ENCODE results near the gene NIPBL. TPM values are rescaled to one million over a fixed set of nuclear protein-coding genes. Genes with fewer than 3 reads are reported as not detected.
"Not testable (repeated sequence)": the region's sequence is repeated elsewhere in the genome, so short reads cannot be mapped to it uniquely, and the experiment has no call there.

The NIPBL gene
- total RNA-seq, 1 donor from 2014 or later, result 63.0 TPM

DNA sequence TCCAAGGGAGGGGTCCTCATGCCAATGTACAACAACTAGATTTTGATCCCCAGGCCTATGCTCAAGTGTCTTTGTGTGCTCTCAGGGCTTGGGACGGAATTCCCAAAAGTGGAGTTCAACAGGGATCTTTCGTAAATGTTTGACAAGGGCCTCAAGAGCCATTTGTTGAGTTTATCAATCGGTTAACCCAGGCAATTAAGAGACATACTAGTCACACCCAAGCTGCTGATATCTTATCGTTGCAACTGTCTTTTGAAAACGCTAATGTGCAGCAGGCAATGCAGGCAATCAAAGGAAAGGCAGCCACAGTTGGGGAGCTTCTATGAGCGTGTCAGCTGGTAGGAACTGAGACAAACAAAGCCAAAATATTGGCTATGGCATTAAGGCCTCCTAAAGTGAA lies 211.4 kb downstream of the NIPBL start:
- Histone ChIP-seq H3K27me3 (no peaks in the 10 kb centered on the region), H3K27ac (no peak overlapping the region), H3K9me3 (no peaks in the 10 kb centered on the region), H3K36me3 (peaks cover 7% of the 10 kb centered on the region), H3K4me3 (no peak overlapping the region), H3K4me1 (no peaks in the 10 kb centered on the region)
- ATAC-seq, result no peak
- TF ChIP-seq, protein P1, sequence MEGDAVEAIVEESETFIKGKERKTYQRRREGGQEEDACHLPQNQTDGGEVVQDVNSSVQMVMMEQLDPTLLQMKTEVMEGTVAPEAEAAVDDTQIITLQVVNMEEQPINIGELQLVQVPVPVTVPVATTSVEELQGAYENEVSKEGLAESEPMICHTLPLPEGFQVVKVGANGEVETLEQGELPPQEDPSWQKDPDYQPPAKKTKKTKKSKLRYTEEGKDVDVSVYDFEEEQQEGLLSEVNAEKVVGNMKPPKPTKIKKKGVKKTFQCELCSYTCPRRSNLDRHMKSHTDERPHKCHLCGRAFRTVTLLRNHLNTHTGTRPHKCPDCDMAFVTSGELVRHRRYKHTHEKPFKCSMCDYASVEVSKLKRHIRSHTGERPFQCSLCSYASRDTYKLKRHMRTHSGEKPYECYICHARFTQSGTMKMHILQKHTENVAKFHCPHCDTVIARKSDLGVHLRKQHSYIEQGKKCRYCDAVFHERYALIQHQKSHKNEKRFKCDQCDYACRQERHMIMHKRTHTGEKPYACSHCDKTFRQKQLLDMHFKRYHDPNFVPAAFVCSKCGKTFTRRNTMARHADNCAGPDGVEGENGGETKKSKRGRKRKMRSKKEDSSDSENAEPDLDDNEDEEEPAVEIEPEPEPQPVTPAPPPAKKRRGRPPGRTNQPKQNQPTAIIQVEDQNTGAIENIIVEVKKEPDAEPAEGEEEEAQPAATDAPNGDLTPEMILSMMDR (IDR thresholded peaks at IDR 0.05), result no peak
- DNase-seq, result no peak
- intact Hi-C loops (cut with DNase I), result no loop called here

DNA sequence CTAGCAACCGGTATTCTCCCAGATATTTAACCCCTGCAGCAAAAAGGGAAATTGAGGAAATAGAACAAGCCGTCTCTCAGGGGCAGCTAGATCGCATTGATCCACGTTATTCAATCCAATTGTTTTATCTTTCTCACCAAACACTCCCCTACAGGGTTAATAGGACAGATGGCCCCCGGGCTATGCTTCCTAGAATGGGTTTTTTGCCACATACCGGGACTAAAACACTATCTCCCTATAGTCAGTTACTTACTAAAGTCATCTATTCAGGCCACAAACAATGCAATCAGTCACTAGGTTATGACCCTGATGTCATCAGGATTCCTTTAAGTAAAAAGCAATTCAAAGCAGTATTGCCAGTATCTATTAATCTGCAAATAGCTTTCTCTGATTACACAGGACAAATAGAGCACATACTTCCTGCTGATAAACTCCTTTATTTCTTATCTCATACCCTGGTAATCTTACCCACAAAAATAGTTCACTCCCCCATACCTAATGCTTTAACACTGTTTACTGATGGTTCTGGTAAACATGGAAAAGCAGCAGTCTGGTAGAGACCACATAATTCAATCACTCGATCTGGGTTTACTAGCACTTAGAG lies 213.7 kb downstream of the NIPBL start:
- DNase-seq (no peak), ATAC-seq (no peak)
- TF ChIP-seq, protein P1 (IDR thresholded peaks at IDR 0.05), result no peak
- Histone ChIP-seq H3K4me3 (no peak overlapping the region), H3K27ac (no peak overlapping the region), H3K27me3 (no peaks in the 10 kb centered on the region), H3K9me3 (no peaks in the 10 kb centered on the region), H3K36me3 (peaks cover 1% of the 10 kb centered on the region), H3K4me1 (no peaks in the 10 kb centered on the region)
- intact Hi-C loops (cut with DNase I), result no loop called here

DNA sequence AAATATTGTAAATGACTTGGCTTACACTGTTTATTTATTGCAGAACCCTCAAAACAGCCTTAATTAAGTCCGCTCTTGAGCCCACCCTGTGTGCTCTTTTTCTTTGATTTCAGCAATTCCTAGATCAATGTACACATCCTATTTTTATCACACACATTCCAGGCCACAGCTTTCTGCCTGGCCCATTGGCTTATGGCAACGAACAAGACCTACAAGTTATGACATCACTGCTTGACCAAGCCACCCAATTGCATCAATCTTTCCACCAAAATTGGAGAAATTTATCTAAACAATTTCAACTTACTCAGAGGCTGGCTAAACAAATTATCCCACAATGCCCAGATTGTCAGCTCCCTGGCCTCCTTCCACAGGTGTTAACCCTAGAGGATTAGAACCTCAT lies 214.2 kb downstream of the NIPBL start:
- no peak for ATAC-seq
- intact Hi-C loops (cut with DNase I), result no loop called here
- TF ChIP-seq, protein P1 (IDR thresholded peaks at IDR 0.05), result no peak

DNA sequence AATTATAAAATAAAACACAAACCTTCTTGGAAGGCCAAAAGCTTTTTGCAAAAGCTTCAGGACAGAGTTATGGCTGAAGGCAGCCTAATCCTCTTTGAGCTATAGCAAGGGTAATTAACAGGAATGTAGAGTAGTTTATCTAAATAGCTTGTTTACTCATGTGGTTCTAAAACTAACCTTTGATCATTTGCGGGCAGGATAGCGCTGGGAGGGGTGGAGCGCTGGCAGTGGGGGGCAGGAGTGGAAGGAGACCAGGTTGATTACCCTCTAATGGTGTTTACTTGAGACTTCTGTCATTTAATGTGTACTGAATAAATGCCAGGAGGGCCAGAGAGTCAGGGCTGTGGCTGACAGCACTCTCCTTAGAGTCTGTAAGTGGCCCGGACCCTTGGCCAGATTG lies 217.2 kb downstream of the NIPBL start:
- not testable (repeated sequence) for ATAC-seq

More for the DNA sequence above, 214.2 kb downstream of the NIPBL start:
- H3K4me1 ChIP-seq, result no peaks in the 10 kb centered on the region
- no peaks in the 10 kb centered on the region for H3K27me3 ChIP-seq
- H3K4me3 ChIP-seq, result no peak overlapping the region
- H3K36me3 ChIP-seq, result no peaks in the 10 kb centered on the region
- no peaks in the 10 kb centered on the region for H3K9me3 ChIP-seq
- no peak overlapping the region for H3K27ac ChIP-seq
- DNase-seq, result no peak

DNA sequence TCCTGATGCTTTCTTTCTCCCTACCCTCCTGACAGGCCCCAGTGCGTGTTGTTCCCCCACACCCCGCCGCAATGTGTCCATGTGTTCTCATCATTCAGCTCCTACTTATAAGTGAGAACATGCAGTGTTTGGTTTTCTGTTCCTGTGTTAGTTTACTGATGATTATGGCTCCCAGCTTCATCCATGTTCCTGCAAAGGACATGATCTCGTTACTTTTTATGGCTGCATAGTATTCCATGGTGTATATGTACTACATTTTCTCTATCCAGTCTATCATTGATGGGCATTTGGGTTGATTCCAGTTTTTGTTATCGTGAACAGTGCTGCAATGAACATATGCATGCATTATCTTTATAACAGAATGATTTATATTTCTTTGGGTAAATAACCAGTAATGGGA lies 222.7 kb downstream of the NIPBL start:
- H3K27ac ChIP-seq; H3K9me3 ChIP-seq; H3K4me3 ChIP-seq; intact Hi-C loops (cut with DNase I); H3K36me3 ChIP-seq; H3K27me3 ChIP-seq; H3K4me1 ChIP-seq; ATAC-seq; DNase-seq: not testable (repeated sequence)

More for the DNA sequence above, 217.2 kb downstream of the NIPBL start:
- H3K4me3 ChIP-seq; DNase-seq; intact Hi-C loops (cut with DNase I); H3K4me1 ChIP-seq; H3K27me3 ChIP-seq; H3K27ac ChIP-seq; H3K36me3 ChIP-seq; H3K9me3 ChIP-seq: not testable (repeated sequence)

DNA sequence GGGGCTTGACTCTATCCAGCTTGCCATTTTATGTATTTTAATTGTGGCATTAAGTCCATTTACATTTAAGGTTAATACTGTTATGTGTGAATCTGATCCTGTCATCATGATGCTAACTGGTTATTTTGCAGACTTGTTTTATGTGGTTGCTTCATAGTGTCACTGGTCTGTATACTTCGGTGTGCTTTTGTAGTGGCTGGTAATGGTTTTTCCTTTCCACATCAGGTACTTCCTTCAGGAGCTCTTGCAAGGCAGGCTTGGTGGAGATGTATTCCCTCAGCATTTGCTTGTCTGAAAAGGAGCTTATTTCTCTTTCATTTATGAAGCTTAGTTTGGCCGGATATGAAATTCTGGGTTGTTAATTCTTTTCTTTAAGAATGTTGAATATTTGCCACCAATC lies 226.7 kb downstream of the NIPBL start:
- H3K27ac ChIP-seq, result no peak overlapping the region
- TF ChIP-seq, protein P1 (IDR thresholded peaks at IDR 0.05), result no peak
- ATAC-seq (no peak), DNase-seq (no peak)
- H3K9me3 ChIP-seq, result peaks cover 4% of the 10 kb centered on the region
- no peaks in the 10 kb centered on the region for H3K4me1 ChIP-seq
- H3K4me3 ChIP-seq, result no peak overlapping the region
- no peaks in the 10 kb centered on the region for H3K27me3 ChIP-seq
- intact Hi-C loops (cut with DNase I), result no loop called here
- peaks cover 21% of the 10 kb centered on the region for H3K36me3 ChIP-seq

DNA sequence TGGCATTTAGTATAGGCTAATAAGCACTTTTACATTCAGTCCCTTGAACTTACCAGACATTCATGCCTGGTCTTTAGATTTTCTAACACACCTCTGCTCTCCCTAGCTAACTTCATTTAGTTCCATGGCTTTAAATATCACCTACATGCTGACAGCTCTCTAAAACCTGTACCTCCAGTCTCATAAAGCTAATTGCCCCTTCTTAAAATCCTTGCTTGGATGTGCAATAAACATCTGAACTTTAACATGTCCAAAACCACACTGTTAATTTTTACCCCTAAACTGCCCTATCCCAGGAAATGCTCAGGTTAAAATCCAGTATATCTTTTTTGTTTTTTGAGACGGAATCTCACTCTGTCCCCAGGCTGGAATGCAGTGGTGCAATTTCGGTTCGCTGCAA lies 232.8 kb downstream of the NIPBL start:
- intact Hi-C loops (cut with DNase I), result no loop called here
- no peak overlapping the region for H3K27ac ChIP-seq
- no peak overlapping the region for H3K4me3 ChIP-seq
- no peaks in the 10 kb centered on the region for H3K9me3 ChIP-seq
- H3K4me1 ChIP-seq, result no peaks in the 10 kb centered on the region
- ATAC-seq, result no peak
- H3K27me3 ChIP-seq, result no peaks in the 10 kb centered on the region
- TF ChIP-seq, protein P1 (IDR thresholded peaks at IDR 0.05), result no peak
- H3K36me3 ChIP-seq, result peaks cover 28% of the 10 kb centered on the region
- DNase-seq, result no peak
